Loucy (cell line): Measurements from ENCODE around the gene DRD2.

Source experiments
- H2AFZ ChIP-seq: fragments of 200-600 bp; sonication (generic); 2 replicates; pipeline ENCODE4 v1.6.0; 2016; ENCODE audit warnings: antibody characterized with exemption, mild to moderate bottlenecking, low read length, moderate library complexity
- H3F3A ChIP-seq: fragments of 200-600 bp; 2 replicates; pipeline ENCODE4 v1.6.0; 2016; ENCODE audit warnings: antibody characterized with exemption, low read depth, mild to moderate bottlenecking
- H3K27me3 ChIP-seq: fragments of 200-600 bp; sonication (generic); 2 replicates; pipeline ENCODE4 v1.6.1; 2014; ENCODE audit warnings: low read length, mild to moderate bottlenecking; ENCODE audit not compliant: insufficient read depth, poor library complexity, severe bottlenecking
- H3K36me3 ChIP-seq: fragments of 200-600 bp; sonication (generic); 2 replicates; pipeline ENCODE4 v1.6.1; 2016; ENCODE audit warnings: low read length; ENCODE audit not compliant: insufficient read depth
- H3K4me1 ChIP-seq: fragments of 200-600 bp; sonication (generic); 2 replicates; pipeline ENCODE4 v1.5.1; 2014; ENCODE audit warnings: low read length, mild to moderate bottlenecking; ENCODE audit not compliant: insufficient read depth, poor library complexity, severe bottlenecking
- H3K4me2 ChIP-seq: fragments of 200-600 bp; sonication (generic); 2 replicates; pipeline ENCODE4 v1.6.0; 2014; ENCODE audit warnings: antibody characterized with exemption, low read length, low read depth, mild to moderate bottlenecking; ENCODE audit not compliant: poor library complexity, severe bottlenecking
- H3K4me3 ChIP-seq: fragments of 200-600 bp; sonication (generic); 2 replicates; pipeline ENCODE4 v1.5.1; 2014; ENCODE audit warnings: low read length, mild to moderate bottlenecking, mixed read lengths; ENCODE audit not compliant: poor library complexity, severe bottlenecking
- H3K79me2 ChIP-seq: fragments of 200-600 bp; sonication (generic); 2 replicates; pipeline ENCODE4 v1.6.1; 2014; ENCODE audit warnings: low read length; ENCODE audit not compliant: insufficient read depth
- H3K9ac ChIP-seq: fragments of 200-600 bp; sonication (generic); 2 replicates; pipeline ENCODE4 v1.6.0; 2014; ENCODE audit warnings: mild to moderate bottlenecking, low read depth, low read length, moderate library complexity; ENCODE audit not compliant: poor library complexity, severe bottlenecking
- H3K9me2 ChIP-seq: fragments of 200-600 bp; sonication (generic); replicated peaks from 2 replicates; pipeline ENCODE4 v1.6.1; 2016; ENCODE audit warnings: low read depth, low read length, mixed read lengths
- H3K9me3 ChIP-seq: fragments of 200-600 bp; sonication (generic); 2 replicates; pipeline ENCODE4 v1.6.1; 2014; ENCODE audit warnings: mild to moderate bottlenecking, antibody characterized with exemption, low read length, low read depth; ENCODE audit not compliant: insufficient read depth
- H4K20me1 ChIP-seq: fragments of 200-600 bp; sonication (generic); 2 replicates; pipeline ENCODE4 v1.6.0; 2014; ENCODE audit warnings: antibody characterized with exemption, low read length, mild to moderate bottlenecking; ENCODE audit not compliant: insufficient read depth, poor library complexity, severe bottlenecking
- EZH2phosphoT487 ChIP-seq: fragments of 200-600 bp; IDR thresholded peaks from 2 replicates; pipeline ENCODE4 v1.6.1; 2018; ENCODE audit warnings: antibody characterized with exemption, mild to moderate bottlenecking, moderate library complexity, borderline replicate concordance
- TF ChIP-seq, protein P1 (sequence below): fragments of 200-600 bp; sonication (generic); conservative IDR thresholded peaks from 2 replicates; pipeline ENCODE4 v1.5.1; 2014; ENCODE audit warnings: mild to moderate bottlenecking, antibody characterized with exemption, low read length

Gene DRD2

GRCh38 chr11:113496026-113496651 is 20.9 kb upstream of the DRD2 start:
- H3K4me3 ChIP-seq, result no peak overlapping the region

DNA sequence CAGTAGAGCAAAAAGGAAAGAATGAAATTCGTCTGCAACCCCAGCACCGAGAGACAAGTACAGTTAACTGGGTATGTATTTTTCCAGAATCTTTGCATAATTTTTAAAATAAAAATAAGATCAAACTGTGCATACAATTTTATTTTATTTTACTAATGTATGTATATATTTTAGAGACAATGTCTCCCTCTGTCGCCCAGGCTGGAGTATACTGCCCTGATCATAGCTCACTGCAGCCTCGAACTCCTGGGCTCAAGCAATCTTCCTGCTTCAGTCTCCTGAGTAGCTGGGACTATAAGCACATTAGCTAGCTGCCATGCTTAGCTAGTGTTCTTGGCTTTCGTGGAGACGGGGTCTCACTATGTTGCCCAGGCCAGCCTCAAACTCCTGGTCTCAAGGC is 18.8 kb upstream of the DRD2 start:
- Histone ChIP-seq H3F3A (no peaks in the 10 kb centered on the region), H3K79me2 (no peaks in the 10 kb centered on the region), H3K9me2 (no peaks in the 10 kb centered on the region), H3K4me1 (no peaks in the 10 kb centered on the region), H3K27me3 (no peaks in the 10 kb centered on the region), H3K9me3 (no peaks in the 10 kb centered on the region), H3K4me3 (no peak overlapping the region), H3K4me2 (no peak overlapping the region), H3K36me3 (no peaks in the 10 kb centered on the region), H4K20me1 (no peaks in the 10 kb centered on the region), H2AFZ (no peak overlapping the region), H3K9ac (no peak overlapping the region)
- no peak for TF ChIP-seq EZH2phosphoT487
- TF ChIP-seq, protein P1, sequence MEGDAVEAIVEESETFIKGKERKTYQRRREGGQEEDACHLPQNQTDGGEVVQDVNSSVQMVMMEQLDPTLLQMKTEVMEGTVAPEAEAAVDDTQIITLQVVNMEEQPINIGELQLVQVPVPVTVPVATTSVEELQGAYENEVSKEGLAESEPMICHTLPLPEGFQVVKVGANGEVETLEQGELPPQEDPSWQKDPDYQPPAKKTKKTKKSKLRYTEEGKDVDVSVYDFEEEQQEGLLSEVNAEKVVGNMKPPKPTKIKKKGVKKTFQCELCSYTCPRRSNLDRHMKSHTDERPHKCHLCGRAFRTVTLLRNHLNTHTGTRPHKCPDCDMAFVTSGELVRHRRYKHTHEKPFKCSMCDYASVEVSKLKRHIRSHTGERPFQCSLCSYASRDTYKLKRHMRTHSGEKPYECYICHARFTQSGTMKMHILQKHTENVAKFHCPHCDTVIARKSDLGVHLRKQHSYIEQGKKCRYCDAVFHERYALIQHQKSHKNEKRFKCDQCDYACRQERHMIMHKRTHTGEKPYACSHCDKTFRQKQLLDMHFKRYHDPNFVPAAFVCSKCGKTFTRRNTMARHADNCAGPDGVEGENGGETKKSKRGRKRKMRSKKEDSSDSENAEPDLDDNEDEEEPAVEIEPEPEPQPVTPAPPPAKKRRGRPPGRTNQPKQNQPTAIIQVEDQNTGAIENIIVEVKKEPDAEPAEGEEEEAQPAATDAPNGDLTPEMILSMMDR, result no peak

More at GRCh38 chr11:113496026-113496651, 20.9 kb upstream of the DRD2 start:
- H3K4me2 ChIP-seq, result no peak overlapping the region
- no peak overlapping the region for H3K9ac ChIP-seq
- H3K9me2 ChIP-seq, result no peaks in the 10 kb centered on the region
- no peaks in the 10 kb centered on the region for H3K27me3 ChIP-seq
- no peaks in the 10 kb centered on the region for H4K20me1 ChIP-seq
- no peak for TF ChIP-seq EZH2phosphoT487
- TF ChIP-seq, protein P1, result no peak
- no peaks in the 10 kb centered on the region for H3K79me2 ChIP-seq
- no peak overlapping the region for H2AFZ ChIP-seq
- H3K9me3 ChIP-seq, result no peaks in the 10 kb centered on the region
- no peaks in the 10 kb centered on the region for H3F3A ChIP-seq
- no peaks in the 10 kb centered on the region for H3K36me3 ChIP-seq
- H3K4me1 ChIP-seq, result no peaks in the 10 kb centered on the region

GRCh38 chr11:113493206-113493605 is 18.0 kb upstream of the DRD2 start:
- H3F3A ChIP-seq, result no peaks in the 10 kb centered on the region
- no peaks in the 10 kb centered on the region for H3K27me3 ChIP-seq
- H2AFZ ChIP-seq, result no peak overlapping the region
- no peaks in the 10 kb centered on the region for H3K36me3 ChIP-seq
- H3K9me2 ChIP-seq, result no peaks in the 10 kb centered on the region
- no peak for TF ChIP-seq EZH2phosphoT487
- TF ChIP-seq, protein P1, result no peak
- no peaks in the 10 kb centered on the region for H3K4me1 ChIP-seq
- H3K9me3 ChIP-seq, result no peaks in the 10 kb centered on the region
- H3K9ac ChIP-seq, result no peak overlapping the region
- no peak overlapping the region for H3K4me2 ChIP-seq
- no peak overlapping the region for H3K4me3 ChIP-seq
- H3K79me2 ChIP-seq, result no peaks in the 10 kb centered on the region
- no peaks in the 10 kb centered on the region for H4K20me1 ChIP-seq
